Osteoblast (primary cell): Measurements from ENCODE around the gene LZTS3. TPM values are rescaled to one million over a fixed set of nuclear protein-coding genes. Genes with fewer than 3 reads are reported as not detected.
A peak's percentile ranks its signal among the peaks of the same experiment; 100 is the strongest.

ENCODE experiments used
- DNase-seq: peaks from one replicate; pipeline ENCODE4 v3.0.0; 2011; ENCODE audit warnings: low spot score, mixed read lengths; ENCODE audit not compliant: insufficient read length; ENCODE audit errors: missing footprints
- H2AFZ ChIP-seq: 2 replicates; pipeline ENCODE4 v1.6.0; 2011; ENCODE audit warnings: mild to moderate bottlenecking, low read length
- H3K27ac ChIP-seq: 2 replicates; pipeline ENCODE4 v1.5.1; 2011; ENCODE audit warnings: mild to moderate bottlenecking, low read depth, low read length, moderate library complexity
- H3K27me3 ChIP-seq: 2 replicates; pipeline ENCODE4 v1.6.0; 2012; ENCODE audit warnings: mild to moderate bottlenecking, control low read depth, inconsistent platforms, low read length, moderate library complexity; ENCODE audit not compliant: insufficient read depth
- H3K36me3 ChIP-seq: 2 replicates; pipeline ENCODE4 v1.5.1; 2011; ENCODE audit warnings: mild to moderate bottlenecking, low read length, control low read depth, moderate library complexity; ENCODE audit not compliant: insufficient read depth
- H3K4me1 ChIP-seq: 2 replicates; pipeline ENCODE4 v1.5.1; 2011; ENCODE audit warnings: mild to moderate bottlenecking, low read length, control low read depth, moderate library complexity; ENCODE audit not compliant: insufficient read depth
- H3K4me2 ChIP-seq: 2 replicates; pipeline ENCODE4 v1.6.0; 2011; ENCODE audit warnings: mild to moderate bottlenecking, low read length; ENCODE audit not compliant: insufficient read depth
- H3K4me3 ChIP-seq: fragments of 200-600 bp; sonication (generic); 3 replicates; pipeline ENCODE4 v1.5.1; 2012; ENCODE audit warnings: mild to moderate bottlenecking, low read length, inconsistent platforms; ENCODE audit not compliant: insufficient read depth
- H3K79me2 ChIP-seq: 2 replicates; pipeline ENCODE4 v1.6.0; 2012; ENCODE audit warnings: mild to moderate bottlenecking, low read length, control low read depth, inconsistent platforms; ENCODE audit not compliant: insufficient read depth
- H3K9me3 ChIP-seq: 2 replicates; pipeline ENCODE4 v1.5.1; 2011; ENCODE audit warnings: low read depth, low read length, control low read depth
- H4K20me1 ChIP-seq: 2 replicates; pipeline ENCODE4 v1.6.0; 2012; ENCODE audit warnings: mild to moderate bottlenecking, low read length, control low read depth; ENCODE audit not compliant: insufficient read depth
- total RNA-seq: library from RNA; depleted of rRNA; stranded (reverse); fragments of >200 nt; gene quantifications from 2 replicates; pipeline ENCODE4 v1.2.3, GENCODE V29; 2012
- TF ChIP-seq, protein P1 (sequence below): IDR thresholded peaks from 2 replicates; pipeline ENCODE4 v1.5.1; 2011; ENCODE audit warnings: mild to moderate bottlenecking, low read depth, low read length, moderate library complexity; ENCODE audit errors: extremely low read depth

The LZTS3 gene
- total RNA-seq, 1 donor, result 3.6 TPM

- TF ChIP-seq, protein P1, sequence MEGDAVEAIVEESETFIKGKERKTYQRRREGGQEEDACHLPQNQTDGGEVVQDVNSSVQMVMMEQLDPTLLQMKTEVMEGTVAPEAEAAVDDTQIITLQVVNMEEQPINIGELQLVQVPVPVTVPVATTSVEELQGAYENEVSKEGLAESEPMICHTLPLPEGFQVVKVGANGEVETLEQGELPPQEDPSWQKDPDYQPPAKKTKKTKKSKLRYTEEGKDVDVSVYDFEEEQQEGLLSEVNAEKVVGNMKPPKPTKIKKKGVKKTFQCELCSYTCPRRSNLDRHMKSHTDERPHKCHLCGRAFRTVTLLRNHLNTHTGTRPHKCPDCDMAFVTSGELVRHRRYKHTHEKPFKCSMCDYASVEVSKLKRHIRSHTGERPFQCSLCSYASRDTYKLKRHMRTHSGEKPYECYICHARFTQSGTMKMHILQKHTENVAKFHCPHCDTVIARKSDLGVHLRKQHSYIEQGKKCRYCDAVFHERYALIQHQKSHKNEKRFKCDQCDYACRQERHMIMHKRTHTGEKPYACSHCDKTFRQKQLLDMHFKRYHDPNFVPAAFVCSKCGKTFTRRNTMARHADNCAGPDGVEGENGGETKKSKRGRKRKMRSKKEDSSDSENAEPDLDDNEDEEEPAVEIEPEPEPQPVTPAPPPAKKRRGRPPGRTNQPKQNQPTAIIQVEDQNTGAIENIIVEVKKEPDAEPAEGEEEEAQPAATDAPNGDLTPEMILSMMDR, result no peak
- Histone ChIP-seq H3K4me2 (no peak overlapping the region), H3K36me3 (no peaks in the 10 kb centered on the region), H3K4me1 (no peaks in the 10 kb centered on the region), H3K27me3 (no peaks in the 10 kb centered on the region), H3K79me2 (peaks cover 39% of the 10 kb centered on the region), H3K27ac (no peak overlapping the region), H3K9me3 (no peaks in the 10 kb centered on the region), H4K20me1 (peaks cover 14% of the 10 kb centered on the region), H2AFZ (no peak overlapping the region), H3K4me3 (no peak overlapping the region)
- DNase-seq, result peak; percentile 27
Observed at GRCh38 chr20:3133155-3133554, 40.2 kb downstream of the LZTS3 start.

DNA sequence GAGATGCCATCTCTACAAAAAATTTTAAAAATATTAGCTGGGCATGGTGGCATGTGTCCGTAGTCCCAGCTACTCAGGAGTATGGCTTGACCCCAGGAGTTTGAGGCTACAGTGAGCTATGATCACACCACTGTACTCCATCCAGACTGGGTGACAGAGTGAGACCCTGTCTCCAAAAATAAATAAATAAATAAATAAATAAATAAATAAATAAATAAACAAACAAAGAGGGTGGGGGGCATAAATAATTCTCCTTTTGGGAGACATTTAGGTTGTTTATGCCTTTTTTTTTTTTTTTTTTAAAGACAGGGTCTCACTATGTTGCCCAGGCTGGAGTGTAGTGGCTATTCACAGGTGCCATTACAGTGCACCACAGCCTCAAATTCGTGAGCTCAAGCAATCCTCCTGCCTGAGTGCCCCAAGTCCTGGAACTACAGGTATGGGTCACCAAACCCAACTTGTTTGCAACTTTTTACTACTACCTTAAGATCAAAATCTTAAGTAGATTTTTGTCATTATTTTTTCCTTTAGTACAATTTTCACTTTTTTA is 43.2 kb downstream of the LZTS3 start:
- peaks cover 29% of the 10 kb centered on the region for H3K79me2 ChIP-seq
- H3K36me3 ChIP-seq, result no peaks in the 10 kb centered on the region
- no peak overlapping the region for H3K27ac ChIP-seq
- DNase-seq, result no peak
- H2AFZ ChIP-seq, result no peak overlapping the region
- H3K27me3 ChIP-seq, result no peaks in the 10 kb centered on the region
- H3K9me3 ChIP-seq, result no peaks in the 10 kb centered on the region
- H3K4me1 ChIP-seq, result no peaks in the 10 kb centered on the region
- H3K4me3 ChIP-seq, result no peak overlapping the region
- H3K4me2 ChIP-seq, result no peak overlapping the region
- TF ChIP-seq, protein P1, result no peak
- peaks cover 8% of the 10 kb centered on the region for H4K20me1 ChIP-seq

GRCh38 chr20:3129094-3129493 is 44.3 kb downstream of the LZTS3 start:
- Histone ChIP-seq H3K79me2 (peaks cover 28% of the 10 kb centered on the region), H2AFZ (no peak overlapping the region)

GRCh38 chr20:3128275-3128984 is 44.9 kb downstream of the LZTS3 start:
- Histone ChIP-seq H3K4me1 (no peaks in the 10 kb centered on the region), H4K20me1 (peaks cover 5% of the 10 kb centered on the region), H3K9me3 (no peaks in the 10 kb centered on the region), H3K27me3 (no peaks in the 10 kb centered on the region), H3K27ac (no peak overlapping the region), H3K4me2 (no peak overlapping the region), H3K36me3 (no peaks in the 10 kb centered on the region), H3K4me3 (no peak overlapping the region), H3K79me2 (peaks cover 25% of the 10 kb centered on the region), H2AFZ (no peak overlapping the region)
- TF ChIP-seq, protein P1, result no peak
- no peak for DNase-seq

More at GRCh38 chr20:3129094-3129493, 44.3 kb downstream of the LZTS3 start:
- Histone ChIP-seq H3K4me3 (no peak overlapping the region), H3K4me2 (no peak overlapping the region), H4K20me1 (peaks cover 8% of the 10 kb centered on the region), H3K27ac (no peak overlapping the region), H3K4me1 (no peaks in the 10 kb centered on the region), H3K27me3 (no peaks in the 10 kb centered on the region), H3K9me3 (no peaks in the 10 kb centered on the region), H3K36me3 (no peaks in the 10 kb centered on the region)
- TF ChIP-seq, protein P1, result no peak
- DNase-seq, result peak; percentile 59
